HepG2 (cell line): ENCODE data around the gene MED23. TPM values are rescaled to one million over a fixed set of nuclear protein-coding genes. Genes with fewer than 3 reads are reported as not detected.

Source experiments
- CEBPG ChIP-seq: IDR thresholded peaks from 2 replicates; pipeline ENCODE4 v1.6.1; 2016
- CHCHD3 ChIP-seq: sonication (generic); formaldehyde crosslinking; IDR thresholded peaks from 2 replicates; pipeline ENCODE4 v1.8.0; 2022; ENCODE audit warnings: mild to moderate bottlenecking, missing genetic modification reagents, moderate library complexity
- DNMT3B ChIP-seq: conservative IDR thresholded peaks from 2 replicates; pipeline ENCODE4 v1.6.1; 2016; ENCODE audit warnings: missing biosample characterization, control low read depth
- HES4 ChIP-seq: sonication (generic); formaldehyde crosslinking; IDR thresholded peaks from 2 replicates; pipeline ENCODE4 v1.9.0; 2021; ENCODE audit warnings: mild to moderate bottlenecking, missing genetic modification reagents, borderline replicate concordance
- HNF1A ChIP-seq, 2 experiments: sonication (generic) in 1 of 2; formaldehyde crosslinking in 1 of 2; IDR thresholded peaks; 2 replicates each; pipeline versions ENCODE4 v1.4.0 to v1.6.1; 2016 to 2020; ENCODE audit warnings: borderline replicate concordance in 1 of 2, low read depth in 1 of 2, mild to moderate bottlenecking in 1 of 2, missing genetic modification reagents in 1 of 2
- HNF4G ChIP-seq, 2 experiments: sonication (generic) in 1 of 2; formaldehyde crosslinking in 1 of 2; IDR thresholded peaks; 2 replicates each; pipeline versions ENCODE4 v1.4.0 to v1.6.1; 2011 to 2020; ENCODE audit warnings: borderline replicate concordance in 2 of 2, low read depth in 2 of 2, mild to moderate bottlenecking in 2 of 2, low read length in 1 of 2, missing genetic modification reagents in 1 of 2, moderate library complexity in 1 of 2
- HNRNPLL ChIP-seq: fragments of 200-400 bp; formaldehyde crosslinking; IDR thresholded peaks from 2 replicates; pipeline ENCODE4 v1.6.1; 2017; ENCODE audit warnings: mild to moderate bottlenecking, low read depth, low read length; ENCODE audit not compliant: poor library complexity, severe bottlenecking
- LCORL ChIP-seq, 2 experiments: fragments of 450-650 bp in 1 of 2; sonication (generic) in 1 of 2; formaldehyde crosslinking in 1 of 2; IDR thresholded peaks; 2 replicates each; pipeline versions ENCODE4 v1.5.0 to v1.6.1; 2017 to 2020; ENCODE audit warnings: antibody characterized with exemption in 1 of 2, missing genetic modification reagents in 1 of 2
- MED13 ChIP-seq: sonication (generic); formaldehyde crosslinking; IDR thresholded peaks from 2 replicates; pipeline ENCODE4 v1.5.0; 2020; ENCODE audit warnings: missing genetic modification reagents
- MXD3 ChIP-seq: IDR thresholded peaks from 2 replicates; pipeline ENCODE4 v1.6.1; 2016; ENCODE audit warnings: mild to moderate bottlenecking, missing biosample characterization, missing genetic modification reagents
- MXD4 ChIP-seq: IDR thresholded peaks from 2 replicates; pipeline ENCODE4 v1.6.1; 2016; ENCODE audit warnings: mild to moderate bottlenecking, missing biosample characterization, missing genetic modification reagents
- RAD21 ChIP-seq: fragments of 450-650 bp; formaldehyde crosslinking; IDR thresholded peaks from 2 replicates; pipeline ENCODE4 v1.5.0; 2020; ENCODE audit warnings: mild to moderate bottlenecking
- SIX1 ChIP-seq: sonication (generic); formaldehyde crosslinking; IDR thresholded peaks from 2 replicates; pipeline ENCODE4 v1.4.0; 2020; ENCODE audit warnings: missing genetic modification reagents, borderline replicate concordance
- SOX13 ChIP-seq, 3 experiments: fragments of 450-650 bp in 1 of 3; sonication (generic) in 1 of 3; formaldehyde crosslinking in 1 of 3; IDR thresholded peaks in 2 of 3; conservative IDR thresholded peaks in 1 of 3; 2 replicates each; pipeline versions ENCODE4 v1.5.0 to v1.6.1; 2016 to 2020; ENCODE audit warnings: antibody characterized with exemption in 1 of 3, mild to moderate bottlenecking in 1 of 3, missing compliant biosample characterization in 1 of 3, missing genetic modification reagents in 1 of 3, moderate library complexity in 1 of 3
- ZNF484 ChIP-seq: sonication (generic); formaldehyde crosslinking; IDR thresholded peaks from 2 replicates; pipeline ENCODE4 v1.5.1; 2020; ENCODE audit warnings: mild to moderate bottlenecking, low read depth, missing genetic modification reagents, borderline replicate concordance
- ZNF605 ChIP-seq: sonication (generic); formaldehyde crosslinking; IDR thresholded peaks from 2 replicates; pipeline ENCODE4 v1.8.0; 2022; ENCODE audit warnings: mild to moderate bottlenecking, missing genetic modification reagents
- ZNF747 ChIP-seq: sonication (generic); formaldehyde crosslinking; IDR thresholded peaks from 2 replicates; pipeline ENCODE4 v1.8.1; 2023; ENCODE audit warnings: missing genetic modification reagents, mild to moderate bottlenecking, borderline replicate concordance
- ZNF777 ChIP-seq: sonication (generic); formaldehyde crosslinking; IDR thresholded peaks from 2 replicates; pipeline ENCODE4 v1.4.0; 2020; ENCODE audit warnings: missing genetic modification reagents
- polyA plus RNA-seq, 8 experiments: library from polyadenylated mRNA; depleted of rRNA in 3 of 8; stranded (reverse) in 7 of 8; unstranded in 1 of 8; fragments of >200 nt; fragmentation: Illumina TruSeq in 4 of 8; extraction: Trizol in 4 of 8; gene quantifications; 2 replicates each; pipeline versions ENCODE4 v1.2.1 to v1.2.3, GENCODE V29; 2011 to 2016; ENCODE audit warnings: low read depth in 4 of 8, missing spikeins in 1 of 8, mixed read lengths in 1 of 8; ENCODE audit not compliant: insufficient read depth in 1 of 8
- total RNA-seq, 5 experiments: library from RNA; depleted of rRNA; stranded (reverse); fragments of >200 nt; fragmentation: Illumina TruSeq; extraction: Trizol; gene quantifications; 2 replicates each; pipeline ENCODE4 v1.2.3, GENCODE V29; 2016; ENCODE audit warnings: low read depth in 1 of 5
- TF ChIP-seq, protein P1 (sequence below): sonication (generic); formaldehyde crosslinking; IDR thresholded peaks from 2 replicates; pipeline ENCODE4 v1.5.0; 2020; ENCODE audit warnings: missing genetic modification reagents
- TF ChIP-seq, protein P2 (sequence below): sonication (generic); formaldehyde crosslinking; IDR thresholded peaks from 2 replicates; pipeline ENCODE4 v1.8.0; 2022; ENCODE audit warnings: missing genetic modification reagents, low read depth, mild to moderate bottlenecking, borderline replicate concordance

Gene MED23
- total and polyA plus RNA-seq, 2 of the 13 experiments (the other 11 are each of a cell fraction or from before 2014, with no cell fraction given), result 34.9 to 50.5 TPM

GRCh38 chr6:131636880-131637792 lies 9.1 kb upstream of the MED23 start, which contains the start of gene ENPP3 (continued):
- TF ChIP-seq, protein P1, sequence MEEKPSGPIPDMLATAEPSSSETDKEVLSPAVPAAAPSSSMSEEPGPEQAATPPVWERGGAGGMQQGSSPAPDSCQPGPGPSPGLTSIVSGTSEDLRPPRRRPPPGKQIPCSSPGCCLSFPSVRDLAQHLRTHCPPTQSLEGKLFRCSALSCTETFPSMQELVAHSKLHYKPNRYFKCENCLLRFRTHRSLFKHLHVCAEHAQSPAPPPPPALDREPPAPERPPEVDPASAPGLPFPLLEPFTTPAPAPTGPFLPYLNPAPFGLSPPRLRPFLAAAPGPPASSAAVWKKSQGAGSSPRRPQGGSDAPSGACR (CRISPR knock-in tag), result 0 out of 2 replicates have a peak, but pooled peaks have one; percentile 42
- TF ChIP-seq SIX1 (CRISPR knock-in tag), result no peak; the same call in 1 of the 2 replicates
- no peak for TF ChIP-seq ZNF484 (CRISPR knock-in tag)
- TF ChIP-seq MED13 (CRISPR knock-in tag), result no peak
- no peak for TF ChIP-seq LCORL (IDR thresholded peaks at IDR 0.05)
- peak; percentile 49; the same call in 1 of the 2 replicates for TF ChIP-seq LCORL (CRISPR knock-in tag; IDR thresholded peaks at IDR 0.05)
- peak; percentile 75 for TF ChIP-seq HNF4G (IDR thresholded peaks at IDR 0.05; ENCODE audit: borderline replicate concordance, low read depth, low read length)
- TF ChIP-seq HNF4G (CRISPR knock-in tag; IDR thresholded peaks at IDR 0.05; ENCODE audit: borderline replicate concordance, low read depth), result no peak
- peak; percentile 99 for TF ChIP-seq CEBPG (CRISPR knock-in tag)
- no peak for TF ChIP-seq RAD21 (CRISPR knock-in tag)
- no peak for TF ChIP-seq SOX13 (IDR thresholded peaks at IDR 0.05)
- peak in 1 of 2 experiments; percentile 59; a peak in 1 of 4 replicates for TF ChIP-seq SOX13 (CRISPR knock-in tag; conservative IDR thresholded peaks at IDR 0.05 in 1 of 2, IDR thresholded peaks at IDR 0.05 in 1 of 2)
- no peak for TF ChIP-seq MXD3 (CRISPR knock-in tag)
- TF ChIP-seq, protein P2, sequence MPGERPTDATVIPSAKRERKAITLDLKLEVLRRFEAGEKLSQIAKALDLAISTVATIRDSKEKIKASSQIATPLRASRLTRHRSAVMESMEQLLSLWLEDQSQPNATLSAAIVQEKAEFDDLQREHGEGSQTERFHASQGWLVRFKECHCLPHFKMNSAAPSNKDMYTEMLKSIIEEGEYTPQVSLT (CRISPR knock-in tag), result no peak
- TF ChIP-seq HES4 (CRISPR knock-in tag), result no peak
- TF ChIP-seq ZNF605 (CRISPR knock-in tag), result no peak
- TF ChIP-seq ZNF747 (CRISPR knock-in tag), result 0 out of 2 replicates have a peak, but pooled peaks have one; percentile 34
- peak; percentile 27; the same call in 1 of the 2 replicates for TF ChIP-seq HNF1A (IDR thresholded peaks at IDR 0.05; ENCODE audit: low read depth)
- TF ChIP-seq HNF1A (CRISPR knock-in tag; IDR thresholded peaks at IDR 0.05; ENCODE audit: borderline replicate concordance), result no peak
- TF ChIP-seq ZNF777 (CRISPR knock-in tag), result no peak
- no peak for TF ChIP-seq DNMT3B (CRISPR knock-in tag)
- TF ChIP-seq HNRNPLL, result no peak
- no peak for TF ChIP-seq CHCHD3 (CRISPR knock-in tag)
- no peak for TF ChIP-seq MXD4 (CRISPR knock-in tag)
